ENCODE data around the gene LSM12.

Gene LSM12

GRCh38 chr17:44066204-44066930 lies at the start of gene LSM12 (continued):
- TF ChIP-seq ZNF449 (tag by site-specific recombination; IDR thresholded peaks at IDR 0.05) (no peak), PRDM2 (tag by site-specific recombination; IDR thresholded peaks at IDR 0.05; ENCODE audit: borderline replicate concordance) (no peak), ZNF561 (tag by site-specific recombination; IDR thresholded peaks at IDR 0.05; ENCODE audit: borderline replicate concordance) (peak; percentile 90), ZNF426 (tag by site-specific recombination; IDR thresholded peaks at IDR 0.05) (no peak), REPIN1 (tag by site-specific recombination; IDR thresholded peaks at IDR 0.05; ENCODE audit: low read depth) (no peak), CTCF (tag by site-specific recombination; IDR thresholded peaks at IDR 0.05) (no peak), ZNF830 (tag by site-specific recombination; IDR thresholded peaks at IDR 0.05; ENCODE audit: low read depth) (no peak), ZBTB11 (tag by site-specific recombination; conservative IDR thresholded peaks at IDR 0.05; ENCODE audit: low read depth) (peak; percentile 52; the same call in 1 of the 2 replicates), ZNF302 (tag by site-specific recombination; IDR thresholded peaks at IDR 0.05; ENCODE audit: low read depth) (no peak), ZNF660 (tag by site-specific recombination; IDR thresholded peaks at IDR 0.05) (peak; percentile 73; the same call in 1 of the 2 replicates), ZNF692 (tag by site-specific recombination; IDR thresholded peaks at IDR 0.05) (peak; percentile 63), ZSCAN30 (tag by site-specific recombination; IDR thresholded peaks at IDR 0.05) (peak; percentile 86), ZNF501 (tag by site-specific recombination; IDR thresholded peaks at IDR 0.05) (0 out of 2 replicates have a peak, but pooled peaks have one; percentile 47), ZBTB49 (tag by site-specific recombination; IDR thresholded peaks at IDR 0.05; ENCODE audit: low read depth) (no peak), INSM2 (tag by site-specific recombination; IDR thresholded peaks at IDR 0.05) (no peak)

Measured in HEK293 (cell line).